Measurements from ENCODE around the gene TRIM24.

GRCh38 chr7:138579136-138579535 lies 119.1 kb downstream of the TRIM24 start:
- TF ChIP-seq CTCF (conservative IDR thresholded peaks at IDR 0.05; ENCODE audit: low read depth, low read length) (no peak), EZH2 (IDR thresholded peaks at IDR 0.05; ENCODE audit: borderline replicate concordance, low read depth, low read length, poor library complexity, severe bottlenecking) (no peak)

Measured in A673 (cell line).